ENCODE measurements around the gene USP22. TPM values are rescaled to one million over a fixed set of nuclear protein-coding genes. Genes with fewer than 3 reads are reported as not detected.

The USP22 gene
- total and polyA plus RNA-seq, 2 experiments from 2014 or later, result 68.9 to 296 TPM

GRCh38 chr17:21015564-21015963, 27.2 kb downstream of the USP22 start:
- no peak overlapping the region for H3K27ac Mint-ChIP-seq

More at GRCh38 chr17:21015564-21015963, 27.2 kb downstream of the USP22 start:
- TF ChIP-seq POLR2AphosphoS5 (IDR thresholded peaks at IDR 0.05; ENCODE audit: low read depth) (no peak), ZNF114 (CRISPR knock-in tag; IDR thresholded peaks at IDR 0.05) (no peak), NANOG (IDR thresholded peaks at IDR 0.05; ENCODE audit: borderline replicate concordance) (no peak), EZH2 (IDR thresholded peaks at IDR 0.05; ENCODE audit: low read depth, unreplicated experiment) (no peak), STAT1 (IDR thresholded peaks at IDR 0.05; ENCODE audit: unreplicated experiment) (no peak), ZNF331 (CRISPR knock-in tag; IDR thresholded peaks at IDR 0.05; ENCODE audit: low read depth) (no peak), REST (IDR thresholded peaks at IDR 0.05; ENCODE audit: unreplicated experiment) (no peak)
- TF ChIP-seq, protein P1, sequence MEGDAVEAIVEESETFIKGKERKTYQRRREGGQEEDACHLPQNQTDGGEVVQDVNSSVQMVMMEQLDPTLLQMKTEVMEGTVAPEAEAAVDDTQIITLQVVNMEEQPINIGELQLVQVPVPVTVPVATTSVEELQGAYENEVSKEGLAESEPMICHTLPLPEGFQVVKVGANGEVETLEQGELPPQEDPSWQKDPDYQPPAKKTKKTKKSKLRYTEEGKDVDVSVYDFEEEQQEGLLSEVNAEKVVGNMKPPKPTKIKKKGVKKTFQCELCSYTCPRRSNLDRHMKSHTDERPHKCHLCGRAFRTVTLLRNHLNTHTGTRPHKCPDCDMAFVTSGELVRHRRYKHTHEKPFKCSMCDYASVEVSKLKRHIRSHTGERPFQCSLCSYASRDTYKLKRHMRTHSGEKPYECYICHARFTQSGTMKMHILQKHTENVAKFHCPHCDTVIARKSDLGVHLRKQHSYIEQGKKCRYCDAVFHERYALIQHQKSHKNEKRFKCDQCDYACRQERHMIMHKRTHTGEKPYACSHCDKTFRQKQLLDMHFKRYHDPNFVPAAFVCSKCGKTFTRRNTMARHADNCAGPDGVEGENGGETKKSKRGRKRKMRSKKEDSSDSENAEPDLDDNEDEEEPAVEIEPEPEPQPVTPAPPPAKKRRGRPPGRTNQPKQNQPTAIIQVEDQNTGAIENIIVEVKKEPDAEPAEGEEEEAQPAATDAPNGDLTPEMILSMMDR (conservative IDR thresholded peaks at IDR 0.05; ENCODE audit: low read depth in 2 of 2), result no peak
- Histone ChIP-seq H3F3A (replicated peaks; ENCODE audit: low read depth) (peaks cover 71% of the 10 kb centered on the region), H3K4me1 (ENCODE audit: insufficient read depth) (no peaks in the 10 kb centered on the region), H3K27ac (ENCODE audit: low read depth) (no peak overlapping the region), H3K9me2 (ENCODE audit: insufficient read depth) (no peaks in the 10 kb centered on the region), H3K36me3 (ENCODE audit: insufficient read depth) (peaks cover 93% of the 10 kb centered on the region), H3K79me2 (replicated peaks; ENCODE audit: insufficient read depth) (peaks cover 96% of the 10 kb centered on the region), H3K27me3 (ENCODE audit: insufficient read depth) (no peaks in the 10 kb centered on the region), H3K4me3 (no peak overlapping the region), H2AFZ (no peak overlapping the region), H3K4me2 (no peak overlapping the region), H4K20me1 (replicated peaks; ENCODE audit: insufficient read depth) (peaks cover 82% of the 10 kb centered on the region)
- Mint-ChIP-seq H3K4me1 (no peaks in the 10 kb centered on the region; the same call in 2 of the 3 replicates), H3K9me3 (no peaks in the 10 kb centered on the region; the same call in 2 of the 3 replicates), H3K36me3 (ENCODE audit: low read depth) (peaks cover 100% of the 10 kb centered on the region), H3K27me3 (ENCODE audit: insufficient read depth, low read depth, poor library complexity) (peaks cover 7% of the 10 kb centered on the region), H3K4me3 (no peak overlapping the region)
- DNase-seq (ENCODE audit: low spot score) (no peak), ATAC-seq (no peak)

Data from GM23338 (cell line).